A673 (cell line): Measurements from ENCODE around the gene PLET1. TPM values are rescaled to one million over a fixed set of nuclear protein-coding genes. Genes with fewer than 3 reads are reported as not detected.

Experiments
- BruUV-seq: library from RNA; stranded (reverse); fragments of 400-500 nt; replicated peaks from 2 replicates; lab custom pipeline; 2021; lab: Mats Ljungman, UMichigan
- CTCF ChIA-PET: fragments of 300-600 bp; sonication (Branson Sonifier 250); formaldehyde crosslinking; loops from one replicate; lab custom pipeline; 2022; ENCODE audit warnings: antibody characterized with exemption; lab: Charles Lee
- POLR2A ChIA-PET: fragments of 300-600 bp; sonication (Branson Sonifier 250); formaldehyde crosslinking; loops from one replicate; lab custom pipeline; 2022; ENCODE audit warnings: antibody characterized with exemption; ENCODE audit not compliant: low non-redundant PET; lab: Charles Lee
- DNase-seq: peaks from one replicate; pipeline ENCODE4 v3.0.0-alpha.2; 2015; ENCODE audit warnings: low spot score
- H3K27ac ChIP-seq: fragments of 200-600 bp; sonication (generic); 2 replicates; pipeline ENCODE4 v1.5.1; 2016; ENCODE audit warnings: mixed run types, low read depth, mild to moderate bottlenecking, mixed read lengths, antibody characterized with exemption, low read length; ENCODE audit not compliant: poor library complexity, severe bottlenecking
- H3K27me3 ChIP-seq: fragments of 200-600 bp; sonication (generic); replicated peaks from 2 replicates; pipeline ENCODE4 v1.6.1; 2017; ENCODE audit warnings: mixed run types, low read depth, mild to moderate bottlenecking, mixed read lengths, antibody characterized with exemption, low read length; ENCODE audit not compliant: insufficient read depth, poor library complexity
- H3K36me3 ChIP-seq: fragments of 200-600 bp; sonication (generic); 2 replicates; pipeline ENCODE4 v1.6.1; 2016; ENCODE audit warnings: mixed run types, mild to moderate bottlenecking, mixed read lengths, antibody characterized with exemption, low read length; ENCODE audit not compliant: insufficient read depth, poor library complexity, severe bottlenecking
- H3K4me1 ChIP-seq: fragments of 200-600 bp; sonication (generic); 2 replicates; pipeline ENCODE4 v1.6.1; 2017; ENCODE audit warnings: mixed run types, mild to moderate bottlenecking, mixed read lengths, antibody characterized with exemption, low read length; ENCODE audit not compliant: insufficient read depth, poor library complexity, severe bottlenecking
- H3K4me3 ChIP-seq: fragments of 200-600 bp; sonication (generic); 2 replicates; pipeline ENCODE4 v1.5.1; 2016; ENCODE audit warnings: low read depth, mixed run types, mild to moderate bottlenecking, mixed read lengths, low read length; ENCODE audit not compliant: poor library complexity, severe bottlenecking
- H3K9me3 ChIP-seq: fragments of 200-600 bp; sonication (generic); 2 replicates; pipeline ENCODE4 v1.6.1; 2016; ENCODE audit warnings: mixed run types, low read depth, mild to moderate bottlenecking, mixed read lengths, antibody characterized with exemption, low read length; ENCODE audit not compliant: poor library complexity, severe bottlenecking
- CTCF ChIP-seq: fragments of 300-800, 200-600 bp; sonication (generic); conservative IDR thresholded peaks from 2 replicates; pipeline ENCODE4 v1.5.1; 2017; ENCODE audit warnings: low read depth, mild to moderate bottlenecking, antibody characterized with exemption, low read length, moderate library complexity, mixed read lengths
- EZH2 ChIP-seq: fragments of 200-600 bp; sonication (generic); IDR thresholded peaks from 2 replicates; pipeline ENCODE4 v1.6.1; 2017; ENCODE audit warnings: borderline replicate concordance, low read depth, mild to moderate bottlenecking, mixed read lengths, antibody characterized with exemption, low read length; ENCODE audit not compliant: poor library complexity, severe bottlenecking
- intact Hi-C: fragments of 100-400 bp; cut with micrococcal nuclease; formaldehyde crosslinking; loops from one replicate; pipeline ENCODE4 v1.10.0; 2022; ENCODE audit not compliant: unreplicated experiment
- total RNA-seq: library from RNA; stranded (reverse); gene quantifications from 2 replicates; pipeline ENCODE4 v1.2.3, GENCODE V29; 2021

PLET1 gene
- total RNA-seq, 1 experiment from 2014 or later, result not detected

DNA sequence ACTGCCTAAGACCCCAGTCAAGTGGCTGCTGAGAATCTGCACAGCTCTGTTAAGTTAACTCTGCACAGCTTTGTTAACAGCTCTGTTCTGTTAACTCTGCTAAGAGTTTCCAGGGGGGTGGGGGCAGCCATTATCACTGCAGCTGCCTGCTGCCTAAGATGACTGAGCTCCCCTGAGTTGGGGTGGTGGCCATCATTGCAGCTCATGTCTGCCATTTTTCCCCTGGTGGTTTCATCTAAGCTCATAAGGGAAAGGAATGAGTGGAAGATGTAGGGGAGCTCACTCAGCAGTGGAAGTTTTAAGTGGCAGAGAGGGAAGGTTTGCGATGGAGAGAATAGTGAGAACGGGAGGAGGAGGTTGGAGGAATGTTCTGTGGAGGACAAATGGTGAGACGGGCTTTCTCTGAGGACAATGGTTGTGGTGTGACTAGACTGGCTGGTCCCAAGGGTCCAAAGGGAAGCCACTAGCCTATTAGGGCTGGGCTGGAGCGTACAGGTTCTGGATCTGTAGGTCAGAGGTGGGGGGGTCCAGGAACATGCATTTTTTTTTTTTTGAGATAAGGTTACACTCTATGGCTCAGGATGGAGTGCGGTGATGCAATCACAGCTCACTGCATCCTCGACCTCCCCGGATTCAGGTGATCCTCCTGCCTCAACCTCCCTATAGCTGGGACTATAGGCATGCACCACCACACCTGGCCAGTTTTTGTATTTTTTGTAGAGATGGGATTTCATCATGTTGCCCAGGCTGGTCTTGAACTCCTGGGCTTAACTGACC, 13.5 kb upstream of the PLET1 start:
- H3K4me1 ChIP-seq, result peaks cover 15% of the 10 kb centered on the region
- no peaks in the 10 kb centered on the region for H3K9me3 ChIP-seq
- intact Hi-C loops, result no loop called here
- TF ChIP-seq CTCF, result no peak
- no peak for TF ChIP-seq EZH2
- H3K4me3 ChIP-seq, result no peak overlapping the region
- no peaks in the 10 kb centered on the region for H3K27me3 ChIP-seq
- ChIA-PET POLR2A (no interaction called here), CTCF (interaction anchor here (0.6 kb wide), 2 partner anchors 55 to 226 kb away, joined by 3 to 5 read pairs; no protein-coding TSS in a partner anchor)
- no peak overlapping the region for H3K27ac ChIP-seq
- no TSS peak for BruUV-seq
- DNase-seq, result no peak
- H3K36me3 ChIP-seq, result no peaks in the 10 kb centered on the region

DNA sequence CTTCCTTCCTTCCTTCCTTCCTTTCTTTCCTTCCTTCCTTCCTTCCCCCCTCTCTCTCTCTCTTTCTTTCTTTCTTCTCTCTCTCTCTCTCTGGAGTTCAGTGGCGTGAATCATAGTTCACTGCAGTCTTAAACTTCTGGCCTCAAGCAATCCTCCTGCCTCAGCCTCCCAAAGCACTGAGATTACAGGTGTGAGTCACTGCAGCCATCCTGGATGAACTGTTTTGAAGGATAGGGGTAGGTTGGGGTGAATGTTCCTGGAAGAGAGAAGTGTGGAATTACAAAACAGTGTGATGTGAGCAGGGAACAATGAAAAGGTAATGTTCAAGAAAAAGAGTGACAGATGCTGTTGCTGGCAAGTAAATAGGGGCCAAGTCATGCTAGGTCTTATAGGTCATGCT, 12.4 kb upstream of the PLET1 start:
- ChIA-PET CTCF (no interaction called here), POLR2A (no interaction called here)
- intact Hi-C loops, result no loop called here
- BruUV-seq, result no TSS peak
- Histone ChIP-seq H3K4me1 (peaks cover 6% of the 10 kb centered on the region), H3K27ac (no peak overlapping the region), H3K36me3 (no peaks in the 10 kb centered on the region), H3K27me3 (no peaks in the 10 kb centered on the region), H3K4me3 (no peak overlapping the region), H3K9me3 (no peaks in the 10 kb centered on the region)
- TF ChIP-seq EZH2 (no peak), CTCF (no peak)
- peak; percentile 17 for DNase-seq

DNA sequence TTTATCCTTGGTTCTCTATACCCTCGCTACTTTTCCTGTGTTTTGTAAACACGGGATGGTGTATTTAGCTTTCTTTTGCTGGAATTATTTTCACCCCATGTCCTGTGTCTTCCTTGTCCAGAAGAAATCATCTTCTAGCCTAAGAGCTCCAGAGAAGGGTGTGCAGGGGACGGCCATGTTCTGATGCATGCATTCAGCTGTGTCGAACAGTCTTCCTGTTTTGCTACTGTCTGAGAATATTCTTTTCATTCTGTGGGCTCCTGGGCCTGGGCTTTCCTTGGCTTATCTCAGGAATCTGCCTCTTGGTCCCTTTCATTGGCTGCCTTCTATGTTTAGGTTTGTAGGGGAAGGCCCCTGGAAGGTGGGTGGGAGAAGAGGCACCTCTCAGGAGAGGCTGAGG, 10.6 kb upstream of the PLET1 start:
- POLR2A ChIA-PET, result no interaction called here
- H3K4me3 ChIP-seq, result no peak overlapping the region
- H3K36me3 ChIP-seq, result no peaks in the 10 kb centered on the region
- intact Hi-C loops, result no loop called here
- DNase-seq, result no peak
- no peak overlapping the region for H3K27ac ChIP-seq
- CTCF ChIA-PET, result no interaction called here
- H3K9me3 ChIP-seq, result no peaks in the 10 kb centered on the region
- no peaks in the 10 kb centered on the region for H3K27me3 ChIP-seq
- TF ChIP-seq CTCF (no peak), EZH2 (no peak)
- BruUV-seq, result no TSS peak
- no peaks in the 10 kb centered on the region for H3K4me1 ChIP-seq
